Activated CD8-positive, alpha-beta T cell treated with anti-CD3 and anti-CD28 coated beads for 36 hours (primary cell): Measurements from ENCODE around the gene CEP120. TPM values are rescaled to one million over a fixed set of nuclear protein-coding genes. Genes with fewer than 3 reads are reported as not detected.

ENCODE experiments used
- ATAC-seq: fragments of 200-7000 bp; cut with Tn5 transposase; one replicate; pipeline ENCODE4 v1.10.0; 2021; ENCODE audit warnings: mild to moderate bottlenecking, moderate library complexity
- CTCF ChIA-PET: fragments of 350-600 bp; sonication (Branson Sonifier 250); formaldehyde crosslinking; loops from one replicate; lab custom pipeline; 2021; ENCODE audit warnings: antibody characterized with exemption; lab: Charles Lee
- POLR2A ChIA-PET: fragments of 350-600 bp; sonication (Branson Sonifier 250); formaldehyde crosslinking; loops from one replicate; lab custom pipeline; 2021; ENCODE audit warnings: antibody characterized with exemption; lab: Charles Lee
- DNase-seq: peaks from one replicate; pipeline ENCODE4 v3.0.0-alpha.2; 2020
- H3K27ac Mint-ChIP-seq: one replicate; pipeline ENCODE4 v1.8.0; 2021; ENCODE audit warnings: mild to moderate bottlenecking, mixed read lengths
- H3K27me3 Mint-ChIP-seq: one replicate; pipeline ENCODE4 v1.8.0; 2021; ENCODE audit warnings: mixed read lengths
- H3K36me3 Mint-ChIP-seq: one replicate; pipeline ENCODE4 v1.8.0; 2021; ENCODE audit warnings: low read depth, mixed read lengths
- H3K4me1 Mint-ChIP-seq: one replicate; pipeline ENCODE4 v1.8.0; 2021; ENCODE audit warnings: low read depth, mixed read lengths
- H3K4me3 Mint-ChIP-seq: one replicate; pipeline ENCODE4 v1.8.0; 2021; ENCODE audit warnings: mild to moderate bottlenecking, moderate library complexity, mixed read lengths
- H3K9me3 Mint-ChIP-seq: one replicate; pipeline ENCODE4 v1.8.0; 2021; ENCODE audit warnings: mixed read lengths
- CTCF ChIP-seq: fragments of 200-600 bp; IDR thresholded peaks from one replicate; pipeline ENCODE4 v1.8.0; 2022; ENCODE audit warnings: antibody characterized with exemption, mild to moderate bottlenecking
- intact Hi-C: fragments of 100-400 bp; cut with micrococcal nuclease; formaldehyde crosslinking; loops from one replicate; pipeline ENCODE4 v1.10.0; 2022
- total RNA-seq, 2 experiments: library from RNA; stranded (reverse); gene quantifications; one replicate each; pipeline ENCODE4 v1.2.3, GENCODE V29; 2021

Gene CEP120
- total RNA-seq, 2 experiments from 2014 or later, result 22.6 to 28.3 TPM

GRCh38 chr5:123448017-123448617 is 24.9 kb upstream of the CEP120 start:
- intact Hi-C loops, result loop anchor here (1.0 kb wide), 1 partner anchor 60 kb away; no protein-coding TSS in a partner anchor
- Mint-ChIP-seq H3K27ac (peak overlapping the region; percentile 6), H3K27me3 (peaks cover 8% of the 10 kb centered on the region), H3K9me3 (no peaks in the 10 kb centered on the region), H3K4me3 (no peak overlapping the region), H3K36me3 (no peaks in the 10 kb centered on the region), H3K4me1 (peaks cover 28% of the 10 kb centered on the region)
- POLR2A ChIA-PET, result interaction anchor here (0.7 to 1.2 kb wide), 5 partner anchors 10 to 70 kb away, joined by 3 to 12 read pairs (median 3); partner anchors contain the start of gene CEP120
- peak; percentile 33 for DNase-seq
- TF ChIP-seq CTCF, result no peak
- ATAC-seq, result peak; percentile 86
- CTCF ChIA-PET, result interaction anchor here (1.1 to 1.4 kb wide), 3 partner anchors 12 to 25 kb away, joined by 3 to 9 read pairs (median 6); partner anchors contain the start of gene CEP120

GRCh38 chr5:123444016-123444415 is 20.8 kb upstream of the CEP120 start:
- H3K4me1 Mint-ChIP-seq, result peaks cover 34% of the 10 kb centered on the region
- no peak for TF ChIP-seq CTCF
- H3K27me3 Mint-ChIP-seq, result peaks cover 8% of the 10 kb centered on the region
- intact Hi-C loops, result no loop called here
- no peak overlapping the region for H3K27ac Mint-ChIP-seq
- H3K9me3 Mint-ChIP-seq, result no peaks in the 10 kb centered on the region
- no peak overlapping the region for H3K4me3 Mint-ChIP-seq
- H3K36me3 Mint-ChIP-seq, result no peaks in the 10 kb centered on the region
- ChIA-PET CTCF (interaction anchor here (4.0 kb wide), 1 partner anchor 20 kb away, joined by 21 read pairs; the partner anchor contains the start of gene CEP120), POLR2A (no interaction called here)
- ATAC-seq (no peak), DNase-seq (no peak)

- Mint-ChIP-seq H3K27me3 (peaks cover 8% of the 10 kb centered on the region), H3K36me3 (no peaks in the 10 kb centered on the region), H3K4me3 (no peak overlapping the region), H3K9me3 (no peaks in the 10 kb centered on the region), H3K27ac (peak overlapping the region; percentile 37), H3K4me1 (peaks cover 29% of the 10 kb centered on the region)
- no peak for TF ChIP-seq CTCF
- ChIA-PET CTCF (interaction anchor here (1.5 to 2.3 kb wide), 3 partner anchors 14 to 19 kb away, joined by 5 to 21 read pairs (median 5); partner anchors contain the start of gene CEP120), POLR2A (interaction anchor here (1.6 kb wide), 1 partner anchor 18 kb away, joined by 10 read pairs; the partner anchor contains the start of gene CEP120)
- peak; percentile 79 for DNase-seq
- peak; percentile 78 for ATAC-seq
- intact Hi-C loops, result no loop called here
Observed at GRCh38 chr5:123441408-123441807, 18.2 kb upstream of the CEP120 start.

GRCh38 chr5:123440456-123441181 is 17.4 kb upstream of the CEP120 start:
- ChIA-PET CTCF (interaction anchor here (1.5 to 2.3 kb wide), 3 partner anchors 14 to 20 kb away, joined by 5 to 21 read pairs (median 5); partner anchors contain the start of gene CEP120), POLR2A (interaction anchor here (1.6 kb wide), 1 partner anchor 17 kb away, joined by 10 read pairs; the partner anchor contains the start of gene CEP120)
- no peak for TF ChIP-seq CTCF
- Mint-ChIP-seq H3K27me3 (peaks cover 2% of the 10 kb centered on the region), H3K9me3 (no peaks in the 10 kb centered on the region), H3K4me3 (no peak overlapping the region), H3K27ac (no peak overlapping the region), H3K36me3 (no peaks in the 10 kb centered on the region), H3K4me1 (peaks cover 29% of the 10 kb centered on the region)
- no peak for ATAC-seq
- no peak for DNase-seq
- intact Hi-C loops, result no loop called here
